ENCODE results near the gene ALOX15B.
"Not testable (repeated sequence)": the region's sequence is repeated elsewhere in the genome, so short reads cannot be mapped to it uniquely, and the experiment has no call there.

- not testable (repeated sequence) for TF ChIP-seq ERF (CRISPR knock-in tag; IDR thresholded peaks at IDR 0.05); GATAD2A (CRISPR knock-in tag; IDR thresholded peaks at IDR 0.05); CTCF (CRISPR knock-in tag; IDR thresholded peaks at IDR 0.05); MAFK (conservative IDR thresholded peaks at IDR 0.05 in 1 of 2, IDR thresholded peaks at IDR 0.05 in 1 of 2; ENCODE audit: low read length in 2 of 2); FOSL1 (CRISPR knock-in tag; IDR thresholded peaks at IDR 0.05; ENCODE audit: borderline replicate concordance); SOX6 (IDR thresholded peaks at IDR 0.05); SOX6 (CRISPR knock-in tag; IDR thresholded peaks at IDR 0.05); ISX (CRISPR knock-in tag; conservative IDR thresholded peaks at IDR 0.05); PAX8 (CRISPR knock-in tag; IDR thresholded peaks at IDR 0.05; ENCODE audit: borderline replicate concordance); EP300 (IDR thresholded peaks at IDR 0.05; ENCODE audit: low read depth in 2 of 2, low read length in 2 of 2); EP300 (CRISPR knock-in tag; IDR thresholded peaks at IDR 0.05; ENCODE audit: borderline replicate concordance); ZNF24 (IDR thresholded peaks at IDR 0.05); ZNF75D (CRISPR knock-in tag; IDR thresholded peaks at IDR 0.05; ENCODE audit: borderline replicate concordance); MXI1 (IDR thresholded peaks at IDR 0.05; ENCODE audit: borderline replicate concordance, low read depth, low read length); ZNF431 (CRISPR knock-in tag; IDR thresholded peaks at IDR 0.05; ENCODE audit: borderline replicate concordance, low read depth)
These were observed 14.7 kb upstream of the ALOX15B start for GRCh38 chr17:8024161-8024560.
